Smooth muscle cell (in vitro differentiated cells): ENCODE results near the gene FAM120B. TPM values are rescaled to one million over a fixed set of nuclear protein-coding genes. Genes with fewer than 3 reads are reported as not detected.

Experiments used
- DNase-seq: peaks from one replicate; lab custom pipeline; 2025; ENCODE audit not compliant: unreplicated experiment; lab: John Stamatoyannopoulos, UW
- H2AFZ ChIP-seq: fragments of 200-600 bp; sonication (generic); 2 replicates; pipeline ENCODE4 v1.6.0; 2016; ENCODE audit warnings: antibody characterized with exemption, low read depth, mild to moderate bottlenecking
- H3F3A ChIP-seq: fragments of 200-600 bp; sonication (generic); 2 replicates; pipeline ENCODE4 v1.6.0; 2017; ENCODE audit warnings: antibody characterized with exemption, low read depth
- H3K27ac ChIP-seq: fragments of 200-600 bp; sonication (generic); 2 replicates; pipeline ENCODE4 v1.5.1; 2016; ENCODE audit warnings: low read depth, mild to moderate bottlenecking
- H3K27me3 ChIP-seq: fragments of 200-600 bp; sonication (generic); 2 replicates; pipeline ENCODE4 v1.6.1; 2016; ENCODE audit warnings: low read depth, mild to moderate bottlenecking
- H3K36me3 ChIP-seq: fragments of 200-600 bp; sonication (generic); 2 replicates; pipeline ENCODE4 v1.5.1; 2016; ENCODE audit warnings: low read depth
- H3K4me1 ChIP-seq: fragments of 200-600 bp; sonication (generic); 2 replicates; pipeline ENCODE4 v1.5.1; 2016; ENCODE audit warnings: low read depth
- H3K4me2 ChIP-seq: fragments of 200-600 bp; sonication (generic); 2 replicates; pipeline ENCODE4 v1.6.0; 2016; ENCODE audit warnings: mild to moderate bottlenecking
- H3K4me3 ChIP-seq: fragments of 200-600 bp; sonication (generic); 2 replicates; pipeline ENCODE4 v1.5.1; 2016; ENCODE audit warnings: mild to moderate bottlenecking
- H3K79me2 ChIP-seq: fragments of 200-600 bp; sonication (generic); 2 replicates; pipeline ENCODE4 v1.6.0; 2016; ENCODE audit warnings: low read depth, mild to moderate bottlenecking
- H3K9ac ChIP-seq: fragments of 200-600 bp; sonication (generic); 2 replicates; pipeline ENCODE4 v1.6.0; 2016; ENCODE audit warnings: low read depth
- H3K9me3 ChIP-seq: fragments of 200-600 bp; sonication (generic); replicated peaks from 2 replicates; pipeline ENCODE4 v1.5.1; 2016; ENCODE audit warnings: low read depth
- H4K20me1 ChIP-seq: fragments of 200-600 bp; sonication (generic); 2 replicates; pipeline ENCODE4 v1.6.0; 2016; ENCODE audit warnings: low read depth
- WGBS: methylation state at CpG from one replicate; pipeline ENCODE4 v1.1.7; 2016; ENCODE audit warnings: low lambda C conversion rate; 5-methylcytosine and 5-hydroxymethylcytosine counted together
- polyA plus RNA-seq: library from polyadenylated mRNA; unstranded; fragments of >200 nt; fragmentation: Nextera tagmentation; extraction: Ambion mirVana; gene quantifications from 2 replicates; pipeline ENCODE4 v1.2.1, GENCODE V29; 2016
- total RNA-seq: library from RNA; depleted of rRNA; stranded (reverse); fragments of >200 nt; gene quantifications from 2 replicates; pipeline ENCODE4 v1.2.3, GENCODE V29; 2014
- TF ChIP-seq, protein P1 (sequence below): fragments of 200-600 bp; sonication (generic); IDR thresholded peaks from 2 replicates; pipeline ENCODE4 v1.5.1; 2017; ENCODE audit warnings: borderline replicate concordance, mild to moderate bottlenecking, antibody characterized with exemption; ENCODE audit not compliant: insufficient read depth, poor library complexity, severe bottlenecking

FAM120B gene
- total and polyA plus RNA-seq, 2 experiments from 2014 or later: 17.8 to 26.3 TPM

DNA sequence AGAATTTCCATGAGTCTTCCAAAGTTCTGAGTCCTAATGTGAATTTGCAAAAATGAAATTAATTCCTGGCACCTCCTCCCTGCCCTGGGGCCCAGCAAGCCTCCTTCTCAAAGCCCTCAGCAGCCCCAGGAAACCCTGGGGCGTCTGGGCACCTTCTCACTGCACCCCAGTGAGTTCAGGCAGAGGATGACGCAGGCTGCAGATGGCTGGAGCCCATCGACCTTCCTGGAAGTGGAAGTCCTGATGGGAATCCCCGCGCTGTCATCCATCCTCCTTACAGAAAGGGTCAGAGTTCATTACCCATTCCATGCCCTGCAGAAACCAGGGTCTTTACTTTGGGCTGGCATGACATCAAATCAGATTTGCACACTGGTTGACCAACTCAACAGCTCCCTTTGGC is 47.3 kb upstream of the FAM120B start:
- WGBS: 85% methylated on average over 5 of the region's 5 CpGs

DNA sequence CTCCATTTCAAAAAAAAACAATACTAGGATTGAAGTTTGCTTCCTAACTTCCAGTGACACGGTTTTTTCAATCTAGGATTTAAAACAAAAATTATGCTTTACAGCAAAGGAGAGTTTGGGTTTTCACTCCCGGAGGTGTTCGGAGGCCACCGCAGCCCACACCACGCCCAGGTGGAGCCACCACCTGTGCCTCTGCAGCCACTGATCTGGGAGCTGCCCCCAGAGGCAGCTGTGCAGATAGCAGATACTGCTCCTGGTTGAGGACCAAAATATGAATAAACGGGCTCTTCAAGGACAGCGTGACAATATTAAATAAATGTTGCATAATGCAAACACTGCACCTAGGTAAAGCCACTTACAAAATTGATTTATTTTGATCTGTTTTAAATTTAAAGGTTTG is 45.9 kb upstream of the FAM120B start:
- H3K36me3 ChIP-seq: no peaks in the 10 kb centered on the region
- no peak overlapping the region for H3K4me2 ChIP-seq
- H3K27me3 ChIP-seq: no peaks in the 10 kb centered on the region
- no peaks in the 10 kb centered on the region for H4K20me1 ChIP-seq
- H3K79me2 ChIP-seq: no peaks in the 10 kb centered on the region
- peaks cover 4% of the 10 kb centered on the region for H3K4me1 ChIP-seq
- TF ChIP-seq, protein P1, sequence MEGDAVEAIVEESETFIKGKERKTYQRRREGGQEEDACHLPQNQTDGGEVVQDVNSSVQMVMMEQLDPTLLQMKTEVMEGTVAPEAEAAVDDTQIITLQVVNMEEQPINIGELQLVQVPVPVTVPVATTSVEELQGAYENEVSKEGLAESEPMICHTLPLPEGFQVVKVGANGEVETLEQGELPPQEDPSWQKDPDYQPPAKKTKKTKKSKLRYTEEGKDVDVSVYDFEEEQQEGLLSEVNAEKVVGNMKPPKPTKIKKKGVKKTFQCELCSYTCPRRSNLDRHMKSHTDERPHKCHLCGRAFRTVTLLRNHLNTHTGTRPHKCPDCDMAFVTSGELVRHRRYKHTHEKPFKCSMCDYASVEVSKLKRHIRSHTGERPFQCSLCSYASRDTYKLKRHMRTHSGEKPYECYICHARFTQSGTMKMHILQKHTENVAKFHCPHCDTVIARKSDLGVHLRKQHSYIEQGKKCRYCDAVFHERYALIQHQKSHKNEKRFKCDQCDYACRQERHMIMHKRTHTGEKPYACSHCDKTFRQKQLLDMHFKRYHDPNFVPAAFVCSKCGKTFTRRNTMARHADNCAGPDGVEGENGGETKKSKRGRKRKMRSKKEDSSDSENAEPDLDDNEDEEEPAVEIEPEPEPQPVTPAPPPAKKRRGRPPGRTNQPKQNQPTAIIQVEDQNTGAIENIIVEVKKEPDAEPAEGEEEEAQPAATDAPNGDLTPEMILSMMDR: no peak
- H3K9me3 ChIP-seq: no peaks in the 10 kb centered on the region
- no peak overlapping the region for H3K9ac ChIP-seq
- H3F3A ChIP-seq: no peaks in the 10 kb centered on the region
- no peak for DNase-seq
- 93% methylated on average over 7 of the region's 7 CpGs for WGBS
- no peak overlapping the region for H3K4me3 ChIP-seq
- H3K27ac ChIP-seq: no peak overlapping the region
- H2AFZ ChIP-seq: no peak overlapping the region

More for the DNA sequence above, 47.3 kb upstream of the FAM120B start:
- H2AFZ ChIP-seq: no peak overlapping the region
- DNase-seq: no peak
- H3K9ac ChIP-seq: no peak overlapping the region
- H3F3A ChIP-seq: no peaks in the 10 kb centered on the region
- H4K20me1 ChIP-seq: no peaks in the 10 kb centered on the region
- H3K79me2 ChIP-seq: no peaks in the 10 kb centered on the region
- H3K4me3 ChIP-seq: no peak overlapping the region
- H3K27ac ChIP-seq: no peak overlapping the region
- no peaks in the 10 kb centered on the region for H3K9me3 ChIP-seq
- no peaks in the 10 kb centered on the region for H3K27me3 ChIP-seq
- no peak overlapping the region for H3K4me2 ChIP-seq
- TF ChIP-seq, protein P1: no peak
- no peaks in the 10 kb centered on the region for H3K36me3 ChIP-seq
- H3K4me1 ChIP-seq: no peaks in the 10 kb centered on the region

DNA sequence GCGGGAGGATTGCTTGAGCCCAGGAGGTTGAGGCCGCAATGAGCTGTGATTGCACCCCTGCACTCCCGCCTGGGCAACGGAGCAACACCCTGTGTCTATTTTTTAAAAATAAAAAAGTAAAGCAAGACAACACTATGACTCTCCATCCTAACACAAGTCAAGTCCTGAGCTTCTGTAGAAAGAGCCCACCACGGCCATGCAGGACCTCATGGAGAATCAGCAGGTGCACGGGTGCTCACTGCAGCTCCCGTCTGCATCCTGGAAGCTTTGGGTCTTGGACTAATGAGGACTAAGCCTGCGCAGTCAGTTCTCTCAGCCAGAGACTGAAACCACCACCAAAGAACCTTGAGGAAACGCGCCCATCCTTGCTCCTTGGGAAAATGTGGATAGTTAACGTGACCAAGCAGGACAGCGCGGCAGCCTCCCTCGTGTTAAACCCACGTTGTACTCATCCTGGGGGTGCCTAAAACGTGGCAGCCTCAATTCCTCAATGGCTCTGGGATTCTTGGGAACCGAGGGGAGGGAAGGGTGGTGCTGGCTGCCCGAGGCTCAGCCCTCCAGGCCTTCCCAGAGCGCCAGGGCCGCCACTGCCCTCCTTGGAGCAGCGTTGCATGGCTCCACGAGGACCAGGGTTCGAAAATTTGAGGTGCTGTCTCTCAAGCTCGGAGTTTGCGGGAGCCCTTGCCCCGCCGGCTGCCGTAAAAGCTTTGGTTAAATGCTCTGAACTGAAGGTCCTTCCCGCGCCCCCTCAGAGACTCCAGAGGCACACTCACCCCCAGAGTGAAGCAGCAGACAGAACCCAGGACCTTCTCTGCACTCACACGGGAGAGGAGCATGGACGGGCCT is 44.7 kb upstream of the FAM120B start:
- H3K4me2 ChIP-seq: no peak overlapping the region
- no peak overlapping the region for H2AFZ ChIP-seq
- no peak for DNase-seq
- H3K9ac ChIP-seq: no peak overlapping the region
- H3K4me3 ChIP-seq: no peak overlapping the region
- H3K36me3 ChIP-seq: no peaks in the 10 kb centered on the region
- WGBS: 86% methylated on average over 32 of the region's 32 CpGs
- TF ChIP-seq, protein P1: no peak
- H3K79me2 ChIP-seq: no peaks in the 10 kb centered on the region
- H3K9me3 ChIP-seq: no peaks in the 10 kb centered on the region
- H3K27me3 ChIP-seq: no peaks in the 10 kb centered on the region
- no peaks in the 10 kb centered on the region for H3F3A ChIP-seq
- H4K20me1 ChIP-seq: no peaks in the 10 kb centered on the region
- no peak overlapping the region for H3K27ac ChIP-seq
- H3K4me1 ChIP-seq: peaks cover 10% of the 10 kb centered on the region
